GM23338 (cell line): Measurements from ENCODE around the gene RRAD. TPM values are rescaled to one million over a fixed set of nuclear protein-coding genes. Genes with fewer than 3 reads are reported as not detected.

Source experiments
- ATAC-seq: fragments of 200-7000 bp; cut with Tn5 transposase; 3 replicates; pipeline ENCODE4 v1.9.1; 2020
- DNase-seq: peaks from one replicate; pipeline ENCODE4 v3.0.0-alpha.2; 2015; ENCODE audit warnings: low spot score
- H2AFZ ChIP-seq: fragments of 200-600 bp; sonication (generic); 2 replicates; pipeline ENCODE4 v1.8.0; 2016; ENCODE audit warnings: antibody characterized with exemption, mild to moderate bottlenecking, moderate library complexity
- H3F3A ChIP-seq: fragments of 200-600 bp; sonication (generic); replicated peaks from 2 replicates; pipeline ENCODE4 v1.8.0; 2017; ENCODE audit warnings: antibody characterized with exemption, mixed run types, low read depth
- H3K27ac ChIP-seq: fragments of 200-600 bp; sonication (generic); 2 replicates; pipeline ENCODE4 v1.6.1; 2016; ENCODE audit warnings: low read depth
- H3K27me3 ChIP-seq: fragments of 200-600 bp; sonication (generic); 2 replicates; pipeline ENCODE4 v1.8.0; 2016; ENCODE audit warnings: mild to moderate bottlenecking, mixed run types, moderate library complexity; ENCODE audit not compliant: insufficient read depth
- H3K36me3 ChIP-seq: fragments of 200-600 bp; sonication (generic); 2 replicates; pipeline ENCODE4 v1.8.0; 2016; ENCODE audit warnings: mild to moderate bottlenecking; ENCODE audit not compliant: insufficient read depth
- H3K4me1 ChIP-seq: fragments of 200-600 bp; sonication (generic); 2 replicates; pipeline ENCODE4 v1.8.0; 2016; ENCODE audit warnings: mild to moderate bottlenecking, moderate library complexity; ENCODE audit not compliant: insufficient read depth
- H3K4me2 ChIP-seq: fragments of 200-600 bp; sonication (generic); 2 replicates; pipeline ENCODE4 v1.7.1; 2017; ENCODE audit warnings: mixed run types
- H3K4me3 ChIP-seq: fragments of 200-600 bp; sonication (generic); 2 replicates; pipeline ENCODE4 v1.6.1; 2016; ENCODE audit warnings: mixed run types
- H3K79me2 ChIP-seq: fragments of 200-600 bp; sonication (generic); replicated peaks from 2 replicates; pipeline ENCODE4 v1.8.0; 2017; ENCODE audit warnings: mild to moderate bottlenecking; ENCODE audit not compliant: insufficient read depth
- H3K9me2 ChIP-seq: fragments of 200-600 bp; sonication (generic); 2 replicates; pipeline ENCODE4 v1.8.0; 2017; ENCODE audit not compliant: insufficient read depth
- H4K20me1 ChIP-seq: fragments of 200-600 bp; sonication (generic); replicated peaks from 2 replicates; pipeline ENCODE4 v1.8.0; 2017; ENCODE audit warnings: mild to moderate bottlenecking; ENCODE audit not compliant: insufficient read depth
- H3K27ac Mint-ChIP-seq: 2 replicates; pipeline ENCODE4 v1.8.0; 2020; ENCODE audit warnings: inconsistent platforms, mild to moderate bottlenecking, moderate library complexity, mixed read lengths
- H3K27me3 Mint-ChIP-seq: 3 replicates; pipeline ENCODE4 v1.8.0; 2022; ENCODE audit warnings: low read depth, mild to moderate bottlenecking, moderate library complexity, mixed read lengths, inconsistent platforms; ENCODE audit not compliant: insufficient read depth, poor library complexity
- H3K36me3 Mint-ChIP-seq: 3 replicates; pipeline ENCODE4 v1.8.0; 2021; ENCODE audit warnings: low read depth, mild to moderate bottlenecking, inconsistent platforms, moderate library complexity, mixed read lengths
- H3K4me1 Mint-ChIP-seq: 3 replicates; pipeline ENCODE4 v1.8.0; 2020; ENCODE audit warnings: mild to moderate bottlenecking, inconsistent platforms, mixed read lengths
- H3K4me3 Mint-ChIP-seq: 3 replicates; pipeline ENCODE4 v1.8.0; 2021; ENCODE audit warnings: moderate library complexity, mild to moderate bottlenecking, inconsistent platforms, mixed read lengths
- H3K9me3 Mint-ChIP-seq: 3 replicates; pipeline ENCODE4 v1.8.0; 2020; ENCODE audit warnings: moderate library complexity, mild to moderate bottlenecking, inconsistent platforms, mixed read lengths
- EZH2 ChIP-seq: fragments of 200-600 bp; sonication (generic); IDR thresholded peaks from one replicate; pipeline ENCODE4 v1.8.0; 2017; ENCODE audit warnings: antibody characterized with exemption, mild to moderate bottlenecking, low read depth; ENCODE audit not compliant: unreplicated experiment
- JUNB ChIP-seq: IDR thresholded peaks from one replicate; pipeline ENCODE4 v1.6.1; 2016; ENCODE audit warnings: antibody characterized with exemption; ENCODE audit not compliant: unreplicated experiment
- NANOG ChIP-seq: IDR thresholded peaks from 2 replicates; pipeline ENCODE4 v1.6.1; 2016; ENCODE audit warnings: antibody characterized with exemption, borderline replicate concordance
- STAT1 ChIP-seq: IDR thresholded peaks from one replicate; pipeline ENCODE4 v1.6.1; 2016; ENCODE audit warnings: antibody characterized with exemption; ENCODE audit not compliant: unreplicated experiment
- ZNF331 ChIP-seq: fragments of 250-450 bp; sonication (Bioruptor Pico); IDR thresholded peaks from 2 replicates; pipeline ENCODE4 v1.5.0; 2020; ENCODE audit warnings: low read depth, mild to moderate bottlenecking, moderate library complexity
- polyA plus RNA-seq: library from polyadenylated mRNA; unstranded; fragments of >200 nt; fragmentation: Nextera tagmentation; extraction: Ambion mirVana; gene quantifications from 2 replicates; pipeline ENCODE4 v1.2.1, GENCODE V29; 2016
- total RNA-seq: library from RNA; depleted of rRNA; stranded (reverse); fragments of >200 nt; shearing (Covaris generic); gene quantifications from 2 replicates; pipeline ENCODE4 v1.2.3, GENCODE V29; 2014
- TF ChIP-seq, protein P1 (sequence below): IDR thresholded peaks from 2 replicates; pipeline ENCODE4 v1.6.1; 2016; ENCODE audit warnings: antibody characterized with exemption
- TF ChIP-seq, protein P2 (sequence below): fragments of 250-450 bp; sonication (Bioruptor Pico); IDR thresholded peaks from 2 replicates; pipeline ENCODE4 v1.5.0; 2020; ENCODE audit warnings: mild to moderate bottlenecking, moderate library complexity
- TF ChIP-seq, protein P3 (sequence below): IDR thresholded peaks from one replicate; pipeline ENCODE4 v1.6.1; 2018; ENCODE audit warnings: antibody characterized with exemption; ENCODE audit not compliant: unreplicated experiment

The RRAD gene
- total and polyA plus RNA-seq, 2 experiments from 2014 or later: 0.18 TPM; not detected in 1

DNA sequence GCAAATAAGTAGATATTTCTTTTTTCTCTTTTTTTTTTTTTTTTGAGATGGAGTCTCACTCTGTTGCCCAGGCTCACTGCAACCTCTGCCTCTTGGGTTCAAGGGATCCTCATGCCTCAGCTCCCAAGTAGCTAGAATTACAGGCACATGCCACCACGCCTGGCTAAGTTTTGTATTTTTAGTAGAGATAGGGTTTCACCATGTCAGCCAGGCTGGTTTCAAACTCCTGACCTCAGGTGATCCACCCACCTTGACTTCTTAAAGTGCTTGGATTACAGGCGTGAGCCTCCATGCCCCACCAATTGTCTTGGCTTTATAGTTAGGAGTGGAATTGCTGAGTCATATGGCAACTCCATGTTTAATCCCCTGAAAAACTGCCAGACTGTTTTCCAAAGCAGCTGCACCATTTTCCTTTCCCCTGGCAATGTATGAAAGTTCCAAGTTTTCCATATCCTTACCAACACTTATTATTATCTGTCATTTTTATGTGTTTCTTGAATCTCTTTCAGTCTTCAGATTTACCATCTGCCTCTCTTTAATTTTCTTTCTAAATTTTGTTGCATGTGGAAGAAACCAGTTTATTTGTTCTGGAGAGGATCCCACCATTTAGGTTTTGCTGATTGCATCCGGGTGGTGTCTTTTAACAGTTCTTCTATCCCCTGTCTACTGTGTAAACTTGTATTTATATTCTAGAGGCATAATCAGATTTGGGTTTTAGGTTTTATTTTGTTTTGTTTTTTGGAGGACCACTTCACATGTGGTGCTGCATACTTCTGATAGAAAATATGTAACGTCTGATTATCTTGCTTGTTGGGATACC lies 25.8 kb upstream of the RRAD start:
- no peaks in the 10 kb centered on the region for H4K20me1 ChIP-seq
- no peaks in the 10 kb centered on the region for H3K79me2 ChIP-seq
- no peaks in the 10 kb centered on the region for H3K9me2 ChIP-seq
- no peak overlapping the region for H3K4me3 ChIP-seq
- no peaks in the 10 kb centered on the region for H3K36me3 ChIP-seq
- TF ChIP-seq STAT1 (no peak), EZH2 (no peak), JUNB (no peak), ZNF331 (CRISPR knock-in tag) (no peak), NANOG (no peak)
- TF ChIP-seq, protein P1, sequence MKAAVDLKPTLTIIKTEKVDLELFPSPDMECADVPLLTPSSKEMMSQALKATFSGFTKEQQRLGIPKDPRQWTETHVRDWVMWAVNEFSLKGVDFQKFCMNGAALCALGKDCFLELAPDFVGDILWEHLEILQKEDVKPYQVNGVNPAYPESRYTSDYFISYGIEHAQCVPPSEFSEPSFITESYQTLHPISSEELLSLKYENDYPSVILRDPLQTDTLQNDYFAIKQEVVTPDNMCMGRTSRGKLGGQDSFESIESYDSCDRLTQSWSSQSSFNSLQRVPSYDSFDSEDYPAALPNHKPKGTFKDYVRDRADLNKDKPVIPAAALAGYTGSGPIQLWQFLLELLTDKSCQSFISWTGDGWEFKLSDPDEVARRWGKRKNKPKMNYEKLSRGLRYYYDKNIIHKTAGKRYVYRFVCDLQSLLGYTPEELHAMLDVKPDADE: no peak
- TF ChIP-seq, protein P2, sequence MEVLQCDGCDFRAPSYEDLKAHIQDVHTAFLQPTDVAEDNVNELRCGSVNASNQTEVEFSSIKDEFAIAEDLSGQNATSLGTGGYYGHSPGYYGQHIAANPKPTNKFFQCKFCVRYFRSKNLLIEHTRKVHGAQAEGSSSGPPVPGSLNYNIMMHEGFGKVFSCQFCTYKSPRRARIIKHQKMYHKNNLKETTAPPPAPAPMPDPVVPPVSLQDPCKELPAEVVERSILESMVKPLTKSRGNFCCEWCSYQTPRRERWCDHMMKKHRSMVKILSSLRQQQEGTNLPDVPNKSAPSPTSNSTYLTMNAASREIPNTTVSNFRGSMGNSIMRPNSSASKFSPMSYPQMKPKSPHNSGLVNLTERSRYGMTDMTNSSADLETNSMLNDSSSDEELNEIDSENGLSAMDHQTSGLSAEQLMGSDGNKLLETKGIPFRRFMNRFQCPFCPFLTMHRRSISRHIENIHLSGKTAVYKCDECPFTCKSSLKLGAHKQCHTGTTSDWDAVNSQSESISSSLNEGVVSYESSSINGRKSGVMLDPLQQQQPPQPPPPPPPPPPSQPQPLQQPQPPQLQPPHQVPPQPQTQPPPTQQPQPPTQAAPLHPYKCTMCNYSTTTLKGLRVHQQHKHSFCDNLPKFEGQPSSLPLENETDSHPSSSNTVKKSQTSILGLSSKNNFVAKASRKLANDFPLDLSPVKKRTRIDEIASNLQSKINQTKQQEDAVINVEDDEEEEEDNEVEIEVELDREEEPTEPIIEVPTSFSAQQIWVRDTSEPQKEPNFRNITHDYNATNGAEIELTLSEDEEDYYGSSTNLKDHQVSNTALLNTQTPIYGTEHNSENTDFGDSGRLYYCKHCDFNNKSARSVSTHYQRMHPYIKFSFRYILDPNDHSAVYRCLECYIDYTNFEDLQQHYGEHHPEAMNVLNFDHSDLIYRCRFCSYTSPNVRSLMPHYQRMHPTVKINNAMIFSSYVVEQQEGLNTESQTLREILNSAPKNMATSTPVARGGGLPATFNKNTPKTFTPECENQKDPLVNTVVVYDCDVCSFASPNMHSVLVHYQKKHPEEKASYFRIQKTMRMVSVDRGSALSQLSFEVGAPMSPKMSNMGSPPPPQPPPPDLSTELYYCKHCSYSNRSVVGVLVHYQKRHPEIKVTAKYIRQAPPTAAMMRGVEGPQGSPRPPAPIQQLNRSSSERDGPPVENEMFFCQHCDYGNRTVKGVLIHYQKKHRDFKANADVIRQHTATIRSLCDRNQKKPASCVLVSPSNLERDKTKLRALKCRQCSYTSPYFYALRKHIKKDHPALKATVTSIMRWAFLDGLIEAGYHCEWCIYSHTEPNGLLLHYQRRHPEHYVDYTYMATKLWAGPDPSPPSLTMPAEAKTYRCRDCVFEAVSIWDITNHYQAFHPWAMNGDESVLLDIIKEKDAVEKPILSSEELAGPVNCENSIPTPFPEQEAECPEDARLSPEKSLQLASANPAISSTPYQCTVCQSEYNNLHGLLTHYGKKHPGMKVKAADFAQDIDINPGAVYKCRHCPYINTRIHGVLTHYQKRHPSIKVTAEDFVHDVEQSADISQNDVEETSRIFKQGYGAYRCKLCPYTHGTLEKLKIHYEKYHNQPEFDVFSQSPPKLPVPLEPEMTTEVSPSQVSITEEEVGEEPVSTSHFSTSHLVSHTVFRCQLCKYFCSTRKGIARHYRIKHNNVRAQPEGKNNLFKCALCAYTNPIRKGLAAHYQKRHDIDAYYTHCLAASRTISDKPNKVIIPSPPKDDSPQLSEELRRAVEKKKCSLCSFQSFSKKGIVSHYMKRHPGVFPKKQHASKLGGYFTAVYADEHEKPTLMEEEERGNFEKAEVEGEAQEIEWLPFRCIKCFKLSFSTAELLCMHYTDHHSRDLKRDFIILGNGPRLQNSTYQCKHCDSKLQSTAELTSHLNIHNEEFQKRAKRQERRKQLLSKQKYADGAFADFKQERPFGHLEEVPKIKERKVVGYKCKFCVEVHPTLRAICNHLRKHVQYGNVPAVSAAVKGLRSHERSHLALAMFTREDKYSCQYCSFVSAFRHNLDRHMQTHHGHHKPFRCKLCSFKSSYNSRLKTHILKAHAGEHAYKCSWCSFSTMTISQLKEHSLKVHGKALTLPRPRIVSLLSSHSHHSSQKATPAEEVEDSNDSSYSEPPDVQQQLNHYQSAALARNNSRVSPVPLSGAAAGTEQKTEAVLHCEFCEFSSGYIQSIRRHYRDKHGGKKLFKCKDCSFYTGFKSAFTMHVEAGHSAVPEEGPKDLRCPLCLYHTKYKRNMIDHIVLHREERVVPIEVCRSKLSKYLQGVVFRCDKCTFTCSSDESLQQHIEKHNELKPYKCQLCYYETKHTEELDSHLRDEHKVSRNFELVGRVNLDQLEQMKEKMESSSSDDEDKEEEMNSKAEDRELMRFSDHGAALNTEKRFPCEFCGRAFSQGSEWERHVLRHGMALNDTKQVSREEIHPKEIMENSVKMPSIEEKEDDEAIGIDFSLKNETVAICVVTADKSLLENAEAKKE (CRISPR knock-in tag): no peak
- TF ChIP-seq, protein P3, sequence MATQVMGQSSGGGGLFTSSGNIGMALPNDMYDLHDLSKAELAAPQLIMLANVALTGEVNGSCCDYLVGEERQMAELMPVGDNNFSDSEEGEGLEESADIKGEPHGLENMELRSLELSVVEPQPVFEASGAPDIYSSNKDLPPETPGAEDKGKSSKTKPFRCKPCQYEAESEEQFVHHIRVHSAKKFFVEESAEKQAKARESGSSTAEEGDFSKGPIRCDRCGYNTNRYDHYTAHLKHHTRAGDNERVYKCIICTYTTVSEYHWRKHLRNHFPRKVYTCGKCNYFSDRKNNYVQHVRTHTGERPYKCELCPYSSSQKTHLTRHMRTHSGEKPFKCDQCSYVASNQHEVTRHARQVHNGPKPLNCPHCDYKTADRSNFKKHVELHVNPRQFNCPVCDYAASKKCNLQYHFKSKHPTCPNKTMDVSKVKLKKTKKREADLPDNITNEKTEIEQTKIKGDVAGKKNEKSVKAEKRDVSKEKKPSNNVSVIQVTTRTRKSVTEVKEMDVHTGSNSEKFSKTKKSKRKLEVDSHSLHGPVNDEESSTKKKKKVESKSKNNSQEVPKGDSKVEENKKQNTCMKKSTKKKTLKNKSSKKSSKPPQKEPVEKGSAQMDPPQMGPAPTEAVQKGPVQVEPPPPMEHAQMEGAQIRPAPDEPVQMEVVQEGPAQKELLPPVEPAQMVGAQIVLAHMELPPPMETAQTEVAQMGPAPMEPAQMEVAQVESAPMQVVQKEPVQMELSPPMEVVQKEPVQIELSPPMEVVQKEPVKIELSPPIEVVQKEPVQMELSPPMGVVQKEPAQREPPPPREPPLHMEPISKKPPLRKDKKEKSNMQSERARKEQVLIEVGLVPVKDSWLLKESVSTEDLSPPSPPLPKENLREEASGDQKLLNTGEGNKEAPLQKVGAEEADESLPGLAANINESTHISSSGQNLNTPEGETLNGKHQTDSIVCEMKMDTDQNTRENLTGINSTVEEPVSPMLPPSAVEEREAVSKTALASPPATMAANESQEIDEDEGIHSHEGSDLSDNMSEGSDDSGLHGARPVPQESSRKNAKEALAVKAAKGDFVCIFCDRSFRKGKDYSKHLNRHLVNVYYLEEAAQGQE: no peak
- H3K4me1 ChIP-seq: peaks cover 3% of the 10 kb centered on the region; the same call in 1 of the 2 replicates
- no peaks in the 10 kb centered on the region for H3F3A ChIP-seq
- DNase-seq (no peak), ATAC-seq (no peak)
- Mint-ChIP-seq H3K9me3 (peaks cover 10% of the 10 kb centered on the region; the same call in 2 of the 3 replicates), H3K4me3 (no peak overlapping the region), H3K4me1 (peaks cover 3% of the 10 kb centered on the region; the same call in 2 of the 3 replicates), H3K36me3 (0 out of 3 replicates have a peak, but pooled peaks cover 4% of the 10 kb centered on the region), H3K27me3 (peaks cover 45% of the 10 kb centered on the region), H3K27ac (no peak overlapping the region)
- no peak overlapping the region for H3K27ac ChIP-seq
- peaks cover 51% of the 10 kb centered on the region for H3K27me3 ChIP-seq
- H3K4me2 ChIP-seq: no peak overlapping the region
- H2AFZ ChIP-seq: no peak overlapping the region
